Parathyroid adenoma (tissue), 2 donors: ENCODE data around the gene XKR3.

Experiments
- H2AFZ ChIP-seq: fragments of 300-600 bp; sonication (generic); one replicate; pipeline ENCODE4 v1.7.0; 2017; ENCODE audit warnings: antibody characterized with exemption, mild to moderate bottlenecking
- H3K27ac ChIP-seq: fragments of 300-600 bp; sonication (generic); one replicate; pipeline ENCODE4 v1.7.0; 2017
- H3K27me3 ChIP-seq: fragments of 300-600 bp; sonication (generic); one replicate; pipeline ENCODE4 v1.7.0; 2017; ENCODE audit warnings: low read length; ENCODE audit not compliant: control insufficient read depth, insufficient read depth
- H3K36me3 ChIP-seq: fragments of 300-600 bp; sonication (generic); one replicate; pipeline ENCODE4 v1.7.0; 2017; ENCODE audit warnings: low read length; ENCODE audit not compliant: control insufficient read depth, insufficient read depth
- H3K4me1 ChIP-seq: fragments of 300-600 bp; sonication (generic); one replicate; pipeline ENCODE4 v1.7.0; 2017; ENCODE audit warnings: control low read depth
- H3K4me2 ChIP-seq: fragments of 300-600 bp; sonication (generic); one replicate; pipeline ENCODE4 v1.7.0; 2017; ENCODE audit warnings: low read length
- H3K4me3 ChIP-seq: fragments of 300-600 bp; sonication (generic); one replicate; pipeline ENCODE4 v1.7.0; 2017; ENCODE audit warnings: low read depth, low read length
- H3K79me2 ChIP-seq: fragments of 300-600 bp; sonication (generic); one replicate; pipeline ENCODE4 v1.7.0; 2017; ENCODE audit warnings: control low read depth
- H3K9ac ChIP-seq: fragments of 300-600 bp; sonication (generic); one replicate; pipeline ENCODE4 v1.7.0; 2017; ENCODE audit warnings: mild to moderate bottlenecking
- H3K9me3 ChIP-seq: fragments of 300-600 bp; sonication (generic); one replicate; pipeline ENCODE4 v1.7.0; 2017; ENCODE audit warnings: low read length; ENCODE audit not compliant: control insufficient read depth
- CTCF ChIP-seq: fragments of 300-600 bp; sonication (generic); IDR thresholded peaks from one replicate; pipeline ENCODE4 v1.7.0; 2017; ENCODE audit warnings: antibody characterized with exemption, mild to moderate bottlenecking
- donor health status: primary hyperparathyroidism.

The XKR3 gene

DNA sequence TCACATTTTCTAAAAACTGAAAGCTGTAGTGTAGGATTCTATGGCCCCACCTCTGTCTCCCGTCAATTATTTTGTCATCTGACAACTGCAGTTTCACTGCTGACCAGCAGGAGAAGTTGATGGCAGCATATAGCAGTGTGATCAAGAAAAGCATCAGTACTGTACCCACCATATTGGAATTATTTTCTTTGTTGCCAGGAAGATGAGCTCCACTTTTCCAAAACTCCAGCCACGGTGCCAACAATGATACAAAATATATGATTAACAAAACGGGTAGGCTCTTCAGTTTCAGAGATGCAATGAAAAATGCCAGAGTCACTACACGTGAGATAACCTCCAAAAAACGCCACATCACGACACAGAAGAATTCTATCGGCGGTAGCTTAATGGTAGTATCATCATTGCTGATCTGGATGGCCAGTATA is 41.3 kb downstream of the XKR3 start:
- no peak overlapping the region for H3K4me3 ChIP-seq
- H3K27ac ChIP-seq = no peak overlapping the region
- no peak for TF ChIP-seq CTCF
- H3K9ac ChIP-seq = no peak overlapping the region
- no peak overlapping the region for H3K4me2 ChIP-seq
- no peaks in the 10 kb centered on the region for H3K27me3 ChIP-seq
- H2AFZ ChIP-seq = no peak overlapping the region
- H3K9me3 ChIP-seq = no peaks in the 10 kb centered on the region
- no peaks in the 10 kb centered on the region for H3K4me1 ChIP-seq
- no peaks in the 10 kb centered on the region for H3K36me3 ChIP-seq
- no peaks in the 10 kb centered on the region for H3K79me2 ChIP-seq

DNA sequence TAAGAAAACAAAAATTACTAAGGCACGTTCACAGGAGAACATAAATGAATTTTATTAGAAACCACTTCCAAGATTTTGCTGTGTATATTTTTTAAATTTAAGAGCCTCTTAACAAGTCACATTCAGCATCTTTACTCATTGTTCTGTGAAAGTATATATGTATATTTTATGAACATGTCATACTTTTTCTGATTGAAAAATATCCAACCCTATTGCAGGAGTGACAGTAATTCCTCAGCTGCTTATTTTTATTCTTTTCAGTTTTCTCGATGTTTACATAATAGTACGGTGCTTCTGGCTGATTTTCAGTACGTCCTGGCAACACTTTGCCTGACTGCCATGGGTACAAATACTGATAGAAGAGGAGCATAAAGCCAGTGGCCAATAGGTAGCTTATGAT is 41.8 kb downstream of the XKR3 start:
- no peak overlapping the region for H3K9ac ChIP-seq

DNA sequence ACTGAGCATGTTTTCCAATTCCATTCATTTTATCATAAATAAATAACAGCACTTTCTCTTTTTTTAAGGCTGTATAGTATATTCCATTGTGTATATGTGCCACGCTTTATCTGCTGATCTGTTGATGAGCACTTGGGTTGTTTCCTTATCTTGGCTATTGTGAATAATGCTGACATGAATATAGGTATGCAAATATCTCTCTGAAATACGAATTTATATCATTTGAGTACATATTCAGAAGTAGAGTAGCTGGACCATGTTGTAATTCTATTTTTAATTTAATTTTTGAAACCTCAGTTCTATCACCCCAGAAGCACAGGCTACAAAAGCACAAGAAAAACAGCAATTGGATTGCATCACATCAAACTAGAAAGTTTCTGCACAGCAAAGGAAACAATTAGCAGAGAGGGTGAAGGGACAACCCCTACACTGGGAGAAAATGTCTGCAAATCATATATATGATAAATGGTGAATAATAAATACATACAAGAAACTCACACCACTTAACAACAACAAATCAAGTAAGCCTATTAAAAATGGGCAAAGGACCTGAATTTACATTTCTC is 43.4 kb downstream of the XKR3 start:
- no peak overlapping the region for H3K27ac ChIP-seq
- no peaks in the 10 kb centered on the region for H3K9me3 ChIP-seq
- H3K36me3 ChIP-seq = no peaks in the 10 kb centered on the region
- H3K27me3 ChIP-seq = no peaks in the 10 kb centered on the region
- H2AFZ ChIP-seq = no peak overlapping the region
- H3K79me2 ChIP-seq = no peaks in the 10 kb centered on the region
- H3K4me3 ChIP-seq = no peak overlapping the region
- TF ChIP-seq CTCF = no peak
- H3K4me1 ChIP-seq = no peaks in the 10 kb centered on the region
- H3K4me2 ChIP-seq = no peak overlapping the region
- no peak overlapping the region for H3K9ac ChIP-seq

More for the DNA sequence above, 41.8 kb downstream of the XKR3 start:
- Histone ChIP-seq H3K36me3 (no peaks in the 10 kb centered on the region), H2AFZ (no peak overlapping the region), H3K79me2 (no peaks in the 10 kb centered on the region), H3K4me3 (no peak overlapping the region), H3K4me1 (no peaks in the 10 kb centered on the region), H3K9me3 (no peaks in the 10 kb centered on the region), H3K27ac (no peak overlapping the region), H3K27me3 (no peaks in the 10 kb centered on the region), H3K4me2 (no peak overlapping the region)
- no peak for TF ChIP-seq CTCF

DNA sequence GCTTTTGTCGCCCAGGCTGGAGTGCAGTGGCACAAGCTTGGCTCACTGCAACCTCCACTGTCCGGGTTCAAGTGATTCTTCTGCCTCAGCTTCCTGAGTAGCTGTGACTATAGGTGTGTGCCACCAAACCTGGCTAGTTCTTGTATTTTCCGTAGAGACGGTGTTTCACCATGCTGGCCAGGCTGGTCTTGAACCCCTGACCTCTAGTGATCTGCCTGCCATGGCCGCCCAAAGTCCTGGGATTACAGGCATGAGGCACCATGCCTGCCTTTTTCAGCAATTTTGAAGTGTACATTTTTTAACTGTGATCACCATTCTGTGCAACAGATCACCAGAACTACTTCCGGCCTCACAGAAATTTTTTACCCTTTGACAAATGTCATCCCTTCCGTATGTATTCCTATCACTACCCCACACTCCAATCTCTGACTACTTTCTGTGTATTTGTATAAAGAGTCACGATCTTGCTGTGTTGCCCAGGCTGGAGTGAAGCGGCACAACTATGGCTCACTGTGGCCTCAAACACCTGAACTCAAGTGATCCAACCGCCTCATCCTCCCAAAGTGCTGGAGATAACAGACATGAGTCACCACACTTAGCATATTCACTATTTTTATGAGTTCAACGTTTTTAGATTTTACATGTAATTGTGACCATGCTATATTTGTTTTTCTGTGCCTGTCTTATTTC is 44.0 kb downstream of the XKR3 start:
- no peak overlapping the region for H3K9ac ChIP-seq
- H3K4me1 ChIP-seq = no peaks in the 10 kb centered on the region
- H3K4me3 ChIP-seq = no peak overlapping the region
- no peak overlapping the region for H2AFZ ChIP-seq
- no peak overlapping the region for H3K27ac ChIP-seq
- H3K4me2 ChIP-seq = no peak overlapping the region
- no peaks in the 10 kb centered on the region for H3K27me3 ChIP-seq
- no peak for TF ChIP-seq CTCF
- H3K9me3 ChIP-seq = no peaks in the 10 kb centered on the region
- no peaks in the 10 kb centered on the region for H3K79me2 ChIP-seq
- H3K36me3 ChIP-seq = no peaks in the 10 kb centered on the region
